ENCODE results near the gene SMOC2. TPM values are rescaled to one million over a fixed set of nuclear protein-coding genes. Genes with fewer than 3 reads are reported as not detected.

Gene SMOC2
- total and polyA plus RNA-seq, 4 donors = 1.3 to 6.4 (median 4.6) TPM

GRCh38 chr6:168708526-168708925 lies 267.5 kb downstream of the SMOC2 start:
- ATAC-seq (ENCODE audit: insufficient read depth, low FRiP score) = no peak

DNA sequence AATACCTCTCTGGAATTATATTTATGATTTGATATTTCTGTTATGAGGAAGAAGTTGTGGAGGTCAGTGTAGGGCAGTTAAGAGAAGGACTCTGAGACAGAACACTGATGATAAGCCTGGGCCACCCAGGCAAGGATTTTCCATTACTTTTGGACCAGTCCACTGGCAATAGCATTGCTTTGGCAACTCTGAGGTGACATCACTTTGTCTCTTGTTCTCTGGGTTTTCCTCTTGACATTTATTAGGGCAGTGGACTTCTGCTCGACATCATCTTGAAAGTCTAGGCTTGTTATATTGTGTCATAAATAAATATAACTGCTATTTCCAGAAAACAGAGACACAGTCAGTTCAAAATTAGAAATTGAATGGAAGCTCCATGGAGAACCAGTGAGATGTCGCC lies 268.0 kb downstream of the SMOC2 start:
- ATAC-seq (ENCODE audit: insufficient read depth, low FRiP score) (no peak), DNase-seq (no peak)
- H3K9me3 ChIP-seq (ENCODE audit: control insufficient read depth in 4 of 4, insufficient read depth in 3 of 4, low read length in 3 of 4) = peaks cover 0 to 4% (median 0%) of the 10 kb centered on the region in 4 donors
- H3K4me3 ChIP-seq = no peak overlapping the region
- no peak overlapping the region for H3K27ac ChIP-seq (ENCODE audit: low read depth in 1 of 2, low read length in 1 of 2)
- H3K36me3 ChIP-seq (ENCODE audit: control insufficient read depth in 4 of 4, insufficient read depth in 4 of 4, low read length in 4 of 4) = no peaks in the 10 kb centered on the region
- peaks cover 0 to 6% (median 2%) of the 10 kb centered on the region in 3 donors for H3K27me3 ChIP-seq (ENCODE audit: control insufficient read depth in 3 of 3, insufficient read depth in 3 of 3, low read length in 2 of 3)
- 29 to 66% methylated on average over 2 of the region's 2 CpGs for WGBS, 2 donors
- no peak overlapping the region for H3K9ac ChIP-seq (ENCODE audit: insufficient read depth in 1 of 2, low read length in 2 of 2)
- TF ChIP-seq CTCF (IDR thresholded peaks at IDR 0.05; ENCODE audit: control extremely low read depth, extremely low read depth) = no peak
- peaks cover 0 to 6% (median 0%) of the 10 kb centered on the region in 5 donors for H3K4me1 ChIP-seq (ENCODE audit: control insufficient read depth in 5 of 5, insufficient read depth in 5 of 5, low read length in 5 of 5)

More at GRCh38 chr6:168708526-168708925, 267.5 kb downstream of the SMOC2 start:
- no peak overlapping the region for H3K9ac ChIP-seq (ENCODE audit: insufficient read depth in 1 of 2, low read length in 2 of 2)
- no peak overlapping the region for H3K4me3 ChIP-seq
- peaks cover 0 to 10% (median 0%) of the 10 kb centered on the region in 5 donors for H3K4me1 ChIP-seq (ENCODE audit: control insufficient read depth in 5 of 5, insufficient read depth in 5 of 5, low read length in 5 of 5)
- WGBS, 2 donors = 66 to 67% methylated on average over 5 of the region's 5 CpGs
- H3K36me3 ChIP-seq (ENCODE audit: control insufficient read depth in 4 of 4, insufficient read depth in 4 of 4, low read length in 4 of 4) = no peaks in the 10 kb centered on the region
- no peak for TF ChIP-seq CTCF (IDR thresholded peaks at IDR 0.05; ENCODE audit: control extremely low read depth, extremely low read depth)
- no peak overlapping the region for H3K27ac ChIP-seq (ENCODE audit: low read depth in 1 of 2, low read length in 1 of 2)
- no peak for DNase-seq
- peaks cover 0 to 2% (median 0%) of the 10 kb centered on the region in 4 donors for H3K9me3 ChIP-seq (ENCODE audit: control insufficient read depth in 4 of 4, insufficient read depth in 3 of 4, low read length in 3 of 4)
- H3K27me3 ChIP-seq (ENCODE audit: control insufficient read depth in 3 of 3, insufficient read depth in 3 of 3, low read length in 2 of 3) = peaks cover 0 to 6% (median 2%) of the 10 kb centered on the region in 3 donors

GRCh38 chr6:168709390-168709789 lies 268.4 kb downstream of the SMOC2 start:
- H3K27ac ChIP-seq (ENCODE audit: low read depth in 1 of 2, low read length in 1 of 2) = no peak overlapping the region
- H3K9me3 ChIP-seq (ENCODE audit: control insufficient read depth in 4 of 4, insufficient read depth in 3 of 4, low read length in 3 of 4) = peaks cover 0 to 6% (median 0%) of the 10 kb centered on the region in 4 donors
- H3K36me3 ChIP-seq (ENCODE audit: control insufficient read depth in 4 of 4, insufficient read depth in 4 of 4, low read length in 4 of 4) = no peaks in the 10 kb centered on the region
- no peak for ATAC-seq (ENCODE audit: insufficient read depth, low FRiP score)
- DNase-seq = no peak
- H3K9ac ChIP-seq (ENCODE audit: insufficient read depth in 1 of 2, low read length in 2 of 2) = no peak overlapping the region
- peaks cover 0 to 6% (median 2%) of the 10 kb centered on the region in 3 donors for H3K27me3 ChIP-seq (ENCODE audit: control insufficient read depth in 3 of 3, insufficient read depth in 3 of 3, low read length in 2 of 3)
- no peak for TF ChIP-seq CTCF (IDR thresholded peaks at IDR 0.05; ENCODE audit: control extremely low read depth, extremely low read depth)
- H3K4me1 ChIP-seq (ENCODE audit: control insufficient read depth in 5 of 5, insufficient read depth in 5 of 5, low read length in 5 of 5) = peaks cover 0 to 2% (median 0%) of the 10 kb centered on the region in 5 donors
- 74 to 78% methylated on average over 9 of the region's 9 CpGs for WGBS, 2 donors
- no peak overlapping the region for H3K4me3 ChIP-seq

- WGBS, 2 donors = 82 to 84% methylated on average over 9 of the region's 9 CpGs
- H3K4me1 ChIP-seq (ENCODE audit: control insufficient read depth in 5 of 5, insufficient read depth in 5 of 5, low read length in 5 of 5) = no peaks in the 10 kb centered on the region
- H3K9me3 ChIP-seq (ENCODE audit: control insufficient read depth in 4 of 4, insufficient read depth in 3 of 4, low read length in 3 of 4) = peaks cover 0 to 6% (median under 1%) of the 10 kb centered on the region in 4 donors
- DNase-seq (no peak), ATAC-seq (ENCODE audit: insufficient read depth, low FRiP score) (no peak)
- no peak overlapping the region for H3K4me3 ChIP-seq
- H3K27me3 ChIP-seq (ENCODE audit: control insufficient read depth in 3 of 3, insufficient read depth in 3 of 3, low read length in 2 of 3) = peaks cover 0 to 6% (median 2%) of the 10 kb centered on the region in 3 donors
- H3K9ac ChIP-seq (ENCODE audit: insufficient read depth in 1 of 2, low read length in 2 of 2) = no peak overlapping the region
- TF ChIP-seq CTCF (IDR thresholded peaks at IDR 0.05; ENCODE audit: control extremely low read depth, extremely low read depth) = no peak
- no peaks in the 10 kb centered on the region for H3K36me3 ChIP-seq (ENCODE audit: control insufficient read depth in 4 of 4, insufficient read depth in 4 of 4, low read length in 4 of 4)
- H3K27ac ChIP-seq (ENCODE audit: low read depth in 1 of 2, low read length in 1 of 2) = no peak overlapping the region
Observed at GRCh38 chr6:168709991-168710390, 269.0 kb downstream of the SMOC2 start.

Measured in lung (tissue), 12 donors.